Activated B cell treated with CpG ODN at 0.5 μM for 24 hours (primary cell): ENCODE data around the gene SOBP. TPM values are rescaled to one million over a fixed set of nuclear protein-coding genes. Genes with fewer than 3 reads are reported as not detected.

ENCODE experiments used
- ATAC-seq: fragments of 200-7000 bp; cut with Tn5 transposase; one replicate; pipeline ENCODE4 v1.10.0; 2021; ENCODE audit warnings: low read depth, mild to moderate bottlenecking, moderate library complexity
- CTCF ChIA-PET: fragments of 350-600 bp; sonication (Branson Sonifier 250); formaldehyde crosslinking; loops from one replicate; lab custom pipeline; 2021; ENCODE audit warnings: antibody characterized with exemption; lab: Charles Lee
- POLR2A ChIA-PET: fragments of 350-600 bp; sonication (Branson Sonifier 250); formaldehyde crosslinking; loops from one replicate; lab custom pipeline; 2021; ENCODE audit warnings: antibody characterized with exemption; lab: Charles Lee
- DNase-seq: peaks from one replicate; pipeline ENCODE4 v3.0.0; 2022
- H3K27ac Mint-ChIP-seq: one replicate; pipeline ENCODE4 v1.8.0; 2020; ENCODE audit warnings: mixed read lengths
- H3K27me3 Mint-ChIP-seq: one replicate; pipeline ENCODE4 v1.8.0; 2021; ENCODE audit warnings: mixed read lengths
- H3K36me3 Mint-ChIP-seq: one replicate; pipeline ENCODE4 v1.8.0; 2021; ENCODE audit warnings: low read depth, mixed read lengths
- H3K4me1 Mint-ChIP-seq: one replicate; pipeline ENCODE4 v1.8.0; 2021; ENCODE audit warnings: mixed read lengths
- H3K4me3 Mint-ChIP-seq: one replicate; pipeline ENCODE4 v1.8.0; 2020; ENCODE audit warnings: mild to moderate bottlenecking, mixed read lengths
- H3K9me3 Mint-ChIP-seq: one replicate; pipeline ENCODE4 v1.8.0; 2020; ENCODE audit warnings: mixed read lengths
- intact Hi-C: fragments of 100-400 bp; cut with micrococcal nuclease; formaldehyde crosslinking; loops from one replicate; pipeline ENCODE4 v1.15.1; 2024
- total RNA-seq: library from RNA; stranded (reverse); gene quantifications from 2 replicates; pipeline ENCODE4 v1.2.3, GENCODE V29; 2022
- TF ChIP-seq, protein P1 (sequence below): fragments of 200-600 bp; IDR thresholded peaks from one replicate; pipeline ENCODE4 v1.8.0; 2022; ENCODE audit warnings: antibody characterized with exemption, mild to moderate bottlenecking

The SOBP gene
- total RNA-seq, 1 donor from 2014 or later = 1.1 TPM

DNA sequence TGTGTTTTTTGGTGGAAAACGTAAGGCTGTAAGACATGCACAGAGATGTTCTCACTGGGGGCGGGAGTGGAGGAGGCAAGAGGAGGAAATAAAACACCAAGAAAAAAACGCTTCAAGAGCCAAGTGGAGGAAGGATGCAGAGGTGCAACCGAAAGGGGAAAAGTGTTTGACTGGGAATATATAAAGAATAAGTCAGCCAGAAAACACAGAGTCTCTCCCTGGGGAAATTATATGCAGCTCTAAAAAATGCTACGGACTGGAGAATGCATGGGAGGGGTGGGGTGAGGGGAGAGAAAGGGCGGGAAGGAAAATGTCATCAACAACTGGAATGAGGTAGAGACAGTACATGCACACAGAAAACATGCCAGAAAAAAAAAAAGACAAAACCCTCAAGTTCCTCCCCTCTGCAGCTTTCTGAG lies 200.7 kb downstream of the SOBP start:
- TF ChIP-seq, protein P1, sequence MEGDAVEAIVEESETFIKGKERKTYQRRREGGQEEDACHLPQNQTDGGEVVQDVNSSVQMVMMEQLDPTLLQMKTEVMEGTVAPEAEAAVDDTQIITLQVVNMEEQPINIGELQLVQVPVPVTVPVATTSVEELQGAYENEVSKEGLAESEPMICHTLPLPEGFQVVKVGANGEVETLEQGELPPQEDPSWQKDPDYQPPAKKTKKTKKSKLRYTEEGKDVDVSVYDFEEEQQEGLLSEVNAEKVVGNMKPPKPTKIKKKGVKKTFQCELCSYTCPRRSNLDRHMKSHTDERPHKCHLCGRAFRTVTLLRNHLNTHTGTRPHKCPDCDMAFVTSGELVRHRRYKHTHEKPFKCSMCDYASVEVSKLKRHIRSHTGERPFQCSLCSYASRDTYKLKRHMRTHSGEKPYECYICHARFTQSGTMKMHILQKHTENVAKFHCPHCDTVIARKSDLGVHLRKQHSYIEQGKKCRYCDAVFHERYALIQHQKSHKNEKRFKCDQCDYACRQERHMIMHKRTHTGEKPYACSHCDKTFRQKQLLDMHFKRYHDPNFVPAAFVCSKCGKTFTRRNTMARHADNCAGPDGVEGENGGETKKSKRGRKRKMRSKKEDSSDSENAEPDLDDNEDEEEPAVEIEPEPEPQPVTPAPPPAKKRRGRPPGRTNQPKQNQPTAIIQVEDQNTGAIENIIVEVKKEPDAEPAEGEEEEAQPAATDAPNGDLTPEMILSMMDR = no peak
- ChIA-PET POLR2A (no interaction called here), CTCF (no interaction called here)
- H3K4me3 Mint-ChIP-seq = no peak overlapping the region
- no peaks in the 10 kb centered on the region for H3K4me1 Mint-ChIP-seq
- H3K9me3 Mint-ChIP-seq = no peaks in the 10 kb centered on the region
- no peak for DNase-seq
- intact Hi-C loops = no loop called here
- no peak for ATAC-seq
- H3K36me3 Mint-ChIP-seq = no peaks in the 10 kb centered on the region
- H3K27me3 Mint-ChIP-seq = peaks cover 15% of the 10 kb centered on the region
- no peak overlapping the region for H3K27ac Mint-ChIP-seq

DNA sequence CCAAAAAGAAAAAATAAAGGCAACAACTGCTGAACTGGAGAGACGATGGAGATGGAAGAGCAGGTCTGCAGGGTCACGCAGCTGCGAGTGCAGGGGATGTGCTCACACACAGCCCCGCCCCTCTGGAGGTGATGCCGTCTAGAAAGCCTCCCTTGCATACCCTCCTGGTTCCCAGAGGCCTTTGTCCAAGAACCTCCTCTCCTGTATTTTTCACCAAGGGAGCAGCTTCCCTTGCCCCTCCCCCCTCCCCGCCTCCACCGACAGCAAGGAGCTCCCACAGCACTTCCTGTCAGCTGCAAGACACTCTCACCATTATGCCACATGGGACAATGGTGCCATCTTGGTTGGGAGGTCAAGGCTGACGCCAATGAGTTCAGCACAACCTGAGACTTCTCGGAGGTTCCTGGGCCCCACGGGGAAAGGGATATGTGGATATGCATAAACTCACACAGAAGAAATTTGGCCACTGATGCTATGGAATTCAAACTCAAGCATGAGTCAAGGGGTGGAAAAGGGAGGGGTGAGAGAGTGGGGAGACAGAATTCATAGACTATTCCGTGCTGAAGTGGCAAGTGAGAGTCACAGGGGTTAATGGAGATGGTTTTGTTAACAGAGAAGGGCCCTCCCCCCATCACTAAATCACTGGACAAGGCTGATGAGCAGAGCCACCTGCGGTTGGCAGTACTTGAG lies 201.3 kb downstream of the SOBP start:
- ATAC-seq (no peak), DNase-seq (no peak)
- no peaks in the 10 kb centered on the region for H3K9me3 Mint-ChIP-seq
- ChIA-PET POLR2A (interaction anchor here (0.6 kb wide), 1 partner anchor 31 kb away, joined by 4 read pairs; no protein-coding TSS in a partner anchor), CTCF (no interaction called here)
- H3K4me1 Mint-ChIP-seq = no peaks in the 10 kb centered on the region
- H3K4me3 Mint-ChIP-seq = no peak overlapping the region
- no peak overlapping the region for H3K27ac Mint-ChIP-seq
- TF ChIP-seq, protein P1 = no peak
- intact Hi-C loops = no loop called here
- no peaks in the 10 kb centered on the region for H3K36me3 Mint-ChIP-seq
- H3K27me3 Mint-ChIP-seq = peaks cover 15% of the 10 kb centered on the region

DNA sequence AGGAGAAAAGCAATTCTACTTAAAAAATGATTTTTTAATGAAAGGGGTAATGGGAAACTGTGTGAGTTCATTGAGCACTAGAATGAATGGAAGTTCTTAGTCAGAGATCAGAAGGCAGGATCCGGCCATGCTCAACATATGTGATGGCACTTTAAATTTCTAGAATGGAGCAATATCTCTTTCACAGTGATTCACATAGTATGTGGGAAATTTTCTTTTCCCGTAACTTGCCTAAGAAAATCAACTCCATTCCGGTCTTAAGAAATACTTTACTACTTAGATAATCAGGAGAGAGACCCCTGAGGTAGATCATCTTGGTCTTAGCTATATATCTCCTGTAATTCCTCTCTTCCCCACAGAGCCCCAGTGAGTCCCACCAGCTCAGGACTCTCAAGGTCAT lies 202.4 kb downstream of the SOBP start:
- ATAC-seq (no peak), DNase-seq (no peak)
- H3K27ac Mint-ChIP-seq = no peak overlapping the region
- no peaks in the 10 kb centered on the region for H3K36me3 Mint-ChIP-seq
- H3K27me3 Mint-ChIP-seq = peaks cover 17% of the 10 kb centered on the region
- H3K9me3 Mint-ChIP-seq = no peaks in the 10 kb centered on the region
- intact Hi-C loops = no loop called here
- ChIA-PET POLR2A (no interaction called here), CTCF (no interaction called here)
- H3K4me1 Mint-ChIP-seq = no peaks in the 10 kb centered on the region
- no peak overlapping the region for H3K4me3 Mint-ChIP-seq
- TF ChIP-seq, protein P1 = no peak

DNA sequence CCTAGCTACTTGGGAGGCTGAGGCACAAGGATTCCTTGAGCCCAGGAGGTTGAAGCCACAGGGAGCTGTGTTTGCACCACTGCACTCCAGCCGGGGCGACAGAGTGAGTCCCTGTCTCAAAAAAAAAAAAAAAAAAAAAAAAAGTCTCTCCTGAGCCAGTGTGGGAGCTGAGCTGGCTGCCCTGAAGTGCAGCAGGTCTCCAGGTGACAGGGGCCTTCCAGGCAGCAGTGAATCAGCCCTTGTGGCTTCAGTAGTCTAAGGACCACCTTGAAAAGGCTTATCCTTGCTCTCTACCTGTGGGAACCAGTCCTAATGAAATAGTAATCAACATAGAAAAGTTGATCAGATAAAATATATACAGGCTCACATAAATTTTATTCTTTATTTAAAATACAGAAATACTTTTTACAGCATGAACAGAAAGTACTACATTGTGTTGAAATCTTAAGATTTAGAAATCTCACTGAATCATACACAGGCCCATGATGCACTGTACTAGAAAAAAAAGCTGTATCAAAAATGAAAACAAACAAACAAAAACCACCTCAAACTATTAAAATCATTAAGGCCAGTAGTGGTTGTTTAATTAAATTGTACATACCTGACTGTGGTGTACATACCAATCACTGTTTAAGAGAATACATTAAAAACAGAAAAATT lies 205.3 kb downstream of the SOBP start:
- TF ChIP-seq, protein P1 = no peak
- no peak for DNase-seq
- ATAC-seq = no peak
- intact Hi-C loops = no loop called here
- peaks cover 24% of the 10 kb centered on the region for H3K27me3 Mint-ChIP-seq
- CTCF ChIA-PET = interaction anchor here (1.0 kb wide), 1 partner anchor 9 kb away, joined by 4 read pairs; no protein-coding TSS in a partner anchor
- H3K27ac Mint-ChIP-seq = no peak overlapping the region
- H3K9me3 Mint-ChIP-seq = no peaks in the 10 kb centered on the region
- H3K4me3 Mint-ChIP-seq = no peak overlapping the region
- no peaks in the 10 kb centered on the region for H3K4me1 Mint-ChIP-seq
- H3K36me3 Mint-ChIP-seq = no peaks in the 10 kb centered on the region
- POLR2A ChIA-PET = no interaction called here

DNA sequence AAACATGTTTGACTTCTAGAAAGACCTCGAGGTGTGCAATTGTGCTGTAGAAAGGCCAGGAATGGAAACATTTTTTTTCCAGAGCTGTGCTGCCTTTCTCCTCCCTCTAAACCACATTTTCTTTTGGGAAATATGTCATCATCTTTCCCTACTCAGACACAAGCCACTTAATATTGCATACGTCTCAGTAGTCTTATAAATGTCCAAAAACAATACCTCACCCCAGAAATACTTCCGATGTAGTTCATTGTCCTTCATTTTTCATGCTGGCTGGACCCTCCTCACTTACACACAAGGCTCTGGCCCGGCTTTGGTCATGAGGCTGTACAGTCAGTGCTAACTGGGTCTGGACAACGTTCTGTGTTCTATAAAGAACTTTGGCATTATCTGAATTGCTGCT lies 207.8 kb downstream of the SOBP start:
- Mint-ChIP-seq H3K9me3 (no peaks in the 10 kb centered on the region), H3K27ac (no peak overlapping the region), H3K4me1 (no peaks in the 10 kb centered on the region), H3K4me3 (no peak overlapping the region), H3K27me3 (peaks cover 21% of the 10 kb centered on the region), H3K36me3 (no peaks in the 10 kb centered on the region)
- ATAC-seq (no peak), DNase-seq (no peak)
- TF ChIP-seq, protein P1 = no peak
- POLR2A ChIA-PET = no interaction called here
- CTCF ChIA-PET = no interaction called here
- intact Hi-C loops = no loop called here
